ENCODE results near the gene ZDHHC7. TPM values are rescaled to one million over a fixed set of nuclear protein-coding genes. Genes with fewer than 3 reads are reported as not detected.
A peak's percentile ranks its signal among the peaks of the same experiment; 100 is the strongest.

Gene ZDHHC7
- total RNA-seq, 2 donors from 2014 or later: 17.5 to 39.2 TPM

DNA sequence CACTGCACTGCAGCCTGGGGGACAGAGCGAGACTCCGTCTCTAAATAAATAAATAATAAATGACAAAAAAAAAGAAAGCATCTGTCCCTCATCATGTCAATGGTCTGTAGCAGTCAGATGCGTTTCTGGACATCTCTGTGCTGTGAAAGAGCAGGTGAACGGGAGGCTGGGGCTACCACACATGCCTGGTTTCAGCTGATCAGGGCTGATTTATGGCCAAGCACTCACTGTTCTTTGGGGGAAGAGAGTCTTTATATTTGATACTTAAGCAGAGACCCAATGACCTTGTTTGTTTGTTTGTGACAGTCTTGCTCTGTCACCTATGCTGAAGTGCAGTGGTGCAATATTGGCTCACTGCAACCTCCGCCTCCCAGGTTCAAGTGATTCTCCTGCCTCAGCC, 33.7 kb upstream of the ZDHHC7 start:
- DNase-seq: no peak
- intact Hi-C loops (cut with DNase I): no loop called here
- no peak overlapping the region for H3K4me3 ChIP-seq
- TF ChIP-seq CTCF (IDR thresholded peaks at IDR 0.05) (no peak), POLR2A (IDR thresholded peaks at IDR 0.05) (no peak)
- no peak overlapping the region for H3K27ac ChIP-seq
- H3K9me3 ChIP-seq: no peaks in the 10 kb centered on the region
- H3K36me3 ChIP-seq (replicated peaks in 1 of 2; ENCODE audit: insufficient read depth in 1 of 2, low read depth in 2 of 2): no peaks in the 10 kb centered on the region
- no peaks in the 10 kb centered on the region for H3K27me3 ChIP-seq
- H3K4me1 ChIP-seq: peaks cover 28% of the 10 kb centered on the region
- ATAC-seq: no peak
- WGBS, 2 donors: 92 to 97% methylated on average over 5 of the region's 5 CpGs

- WGBS, 2 donors: 61 to 68% methylated on average over 6 of the region's 6 CpGs
- H3K27ac ChIP-seq: no peak overlapping the region
- ATAC-seq: no peak
Measured at GRCh38 chr16:85042606-85043005, 31.3 kb upstream of the ZDHHC7 start.

GRCh38 chr16:85042167-85042526, 30.8 kb upstream of the ZDHHC7 start:
- Histone ChIP-seq H3K36me3 (replicated peaks in 1 of 2; ENCODE audit: insufficient read depth in 1 of 2, low read depth in 2 of 2) (no peaks in the 10 kb centered on the region), H3K4me3 (no peak overlapping the region), H3K27ac (no peak overlapping the region), H3K4me1 (peaks cover 17% of the 10 kb centered on the region), H3K27me3 (no peaks in the 10 kb centered on the region), H3K9me3 (no peaks in the 10 kb centered on the region)
- intact Hi-C loops (cut with DNase I): no loop called here
- WGBS, 2 donors: 65 to 70% methylated on average over 6 of the region's 6 CpGs
- no peak for DNase-seq
- TF ChIP-seq POLR2A (IDR thresholded peaks at IDR 0.05): no peak
- no peak for TF ChIP-seq CTCF (IDR thresholded peaks at IDR 0.05)
- no peak for ATAC-seq

More at GRCh38 chr16:85042606-85043005, 31.3 kb upstream of the ZDHHC7 start:
- TF ChIP-seq CTCF (IDR thresholded peaks at IDR 0.05) (peak in 1 of 7 experiments; percentile 1), POLR2A (IDR thresholded peaks at IDR 0.05) (no peak)
- no peaks in the 10 kb centered on the region for H3K9me3 ChIP-seq
- intact Hi-C loops (cut with DNase I): no loop called here
- no peak overlapping the region for H3K4me3 ChIP-seq
- peaks cover 22% of the 10 kb centered on the region for H3K4me1 ChIP-seq
- H3K27me3 ChIP-seq: no peaks in the 10 kb centered on the region
- DNase-seq: peak in 1 of 4 donors; percentile 52
- H3K36me3 ChIP-seq (replicated peaks in 1 of 2; ENCODE audit: insufficient read depth in 1 of 2, low read depth in 2 of 2): no peaks in the 10 kb centered on the region

GRCh38 chr16:85041219-85042166, 30.2 kb upstream of the ZDHHC7 start:
- Histone ChIP-seq H3K36me3 (replicated peaks in 1 of 2; ENCODE audit: insufficient read depth in 1 of 2, low read depth in 2 of 2) (no peaks in the 10 kb centered on the region), H3K4me1 (peaks cover 14% of the 10 kb centered on the region), H3K4me3 (no peak overlapping the region), H3K27me3 (no peaks in the 10 kb centered on the region), H3K9me3 (no peaks in the 10 kb centered on the region), H3K27ac (no peak overlapping the region)
- DNase-seq (no peak), ATAC-seq (no peak)
- TF ChIP-seq CTCF (IDR thresholded peaks at IDR 0.05) (no peak), POLR2A (IDR thresholded peaks at IDR 0.05) (no peak)
- WGBS, 2 donors: 74 to 75% methylated on average over 24 to 27 of the region's 27 CpGs
- intact Hi-C loops (cut with DNase I): no loop called here

Data from body of pancreas (tissue), 4 donors.